GM21423 (cell line): ENCODE measurements around the gene H6PD.
A peak's percentile ranks its signal among the peaks of the same experiment; 100 is the strongest.

ENCODE experiments used
- ATAC-seq: cut with Tn5 transposase; IDR thresholded peaks from one replicate; pipeline ENCODE4 v1.9.1; 2021; ENCODE audit warnings: mild to moderate bottlenecking, moderate library complexity; ENCODE audit not compliant: unreplicated experiment

H6PD gene, protein sequence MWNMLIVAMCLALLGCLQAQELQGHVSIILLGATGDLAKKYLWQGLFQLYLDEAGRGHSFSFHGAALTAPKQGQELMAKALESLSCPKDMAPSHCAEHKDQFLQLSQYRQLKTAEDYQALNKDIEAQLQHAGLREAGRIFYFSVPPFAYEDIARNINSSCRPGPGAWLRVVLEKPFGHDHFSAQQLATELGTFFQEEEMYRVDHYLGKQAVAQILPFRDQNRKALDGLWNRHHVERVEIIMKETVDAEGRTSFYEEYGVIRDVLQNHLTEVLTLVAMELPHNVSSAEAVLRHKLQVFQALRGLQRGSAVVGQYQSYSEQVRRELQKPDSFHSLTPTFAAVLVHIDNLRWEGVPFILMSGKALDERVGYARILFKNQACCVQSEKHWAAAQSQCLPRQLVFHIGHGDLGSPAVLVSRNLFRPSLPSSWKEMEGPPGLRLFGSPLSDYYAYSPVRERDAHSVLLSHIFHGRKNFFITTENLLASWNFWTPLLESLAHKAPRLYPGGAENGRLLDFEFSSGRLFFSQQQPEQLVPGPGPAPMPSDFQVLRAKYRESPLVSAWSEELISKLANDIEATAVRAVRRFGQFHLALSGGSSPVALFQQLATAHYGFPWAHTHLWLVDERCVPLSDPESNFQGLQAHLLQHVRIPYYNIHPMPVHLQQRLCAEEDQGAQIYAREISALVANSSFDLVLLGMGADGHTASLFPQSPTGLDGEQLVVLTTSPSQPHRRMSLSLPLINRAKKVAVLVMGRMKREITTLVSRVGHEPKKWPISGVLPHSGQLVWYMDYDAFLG

DNA sequence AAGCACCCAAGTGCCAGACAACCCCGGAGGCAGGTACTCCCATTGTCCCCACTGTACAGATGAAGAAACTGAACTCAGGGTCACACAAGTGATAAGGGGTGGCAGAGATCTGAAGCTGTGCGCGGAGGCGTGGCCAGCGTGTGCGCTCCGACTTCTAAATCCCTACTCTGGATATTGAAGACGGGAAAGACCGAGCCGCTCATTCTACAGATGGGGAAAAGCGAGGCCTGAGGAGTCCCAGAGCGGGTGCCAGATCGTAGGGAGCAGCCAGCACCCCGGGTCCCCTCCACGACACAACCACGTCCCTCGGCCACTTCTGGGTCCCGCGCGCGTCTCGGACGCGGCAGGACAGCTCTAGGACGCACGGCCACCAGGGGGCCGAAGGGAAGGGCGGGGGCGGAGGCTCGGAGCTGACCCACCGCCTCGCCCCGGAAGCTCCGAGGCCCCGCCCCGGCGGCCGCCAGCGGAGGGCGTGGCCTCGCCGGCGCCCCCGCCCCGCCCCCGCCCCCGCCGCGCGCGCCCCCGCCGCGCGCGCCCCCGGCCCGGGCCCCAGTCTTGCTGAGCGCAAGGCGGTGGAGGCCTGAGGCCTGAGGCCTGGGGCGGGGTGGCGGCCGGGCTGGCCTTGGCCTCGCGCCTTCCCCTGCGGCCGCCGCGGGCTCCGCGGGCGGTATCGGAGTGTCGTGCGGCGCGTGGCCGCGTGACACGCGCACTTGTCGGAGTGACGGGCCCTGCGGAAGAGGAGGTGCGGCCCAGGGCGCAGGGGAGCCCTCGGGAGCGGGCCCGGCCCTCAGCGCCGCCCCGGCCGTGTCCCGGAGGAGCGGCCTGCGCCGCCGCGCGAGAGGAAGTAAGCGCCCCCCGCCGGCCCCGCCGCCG, at the start of gene H6PD:
TSS of gene H6PD (plus strand) at position 552 of the 873 bp plus-strand sequence. CDS start 10,161 bp downstream, outside the sequence.
- peak; percentile 71 for ATAC-seq

DNA sequence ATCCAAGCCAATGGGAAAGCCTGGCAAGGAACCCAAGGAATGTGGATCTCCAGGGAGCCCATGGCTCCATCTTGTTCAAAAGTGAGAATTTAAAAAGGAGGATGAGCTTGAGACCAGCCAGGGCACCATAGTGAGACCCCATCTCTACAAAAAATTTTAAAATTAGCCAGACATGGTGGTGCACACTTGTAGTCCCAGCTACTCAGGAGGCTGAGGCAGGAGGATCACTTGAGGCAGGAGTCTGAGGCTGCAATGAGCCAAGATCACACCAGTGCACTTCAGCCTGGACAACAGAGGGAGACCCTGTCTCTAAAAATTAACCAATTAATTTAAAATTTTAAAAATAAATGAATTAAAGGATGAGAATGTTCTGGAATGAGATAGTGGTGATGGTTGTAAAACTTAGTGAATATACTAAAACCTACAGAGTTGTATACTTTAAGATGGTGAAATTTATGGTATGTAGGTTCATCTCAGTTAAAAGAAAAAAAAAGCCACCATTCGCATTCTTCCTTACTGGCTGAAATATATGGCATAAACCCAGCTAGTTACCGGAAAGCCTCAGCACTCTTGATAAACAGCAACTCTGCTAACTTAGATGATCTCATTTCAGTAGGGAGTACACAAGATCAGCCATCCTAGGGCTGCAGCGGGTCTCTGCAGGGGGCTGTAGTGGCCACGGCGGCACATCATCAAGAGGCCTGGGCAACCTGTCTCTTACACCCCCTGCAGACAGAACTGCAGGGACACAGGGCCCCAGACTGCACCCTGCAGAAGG, 48.3 kb upstream of the H6PD start:
- no peak for ATAC-seq

DNA sequence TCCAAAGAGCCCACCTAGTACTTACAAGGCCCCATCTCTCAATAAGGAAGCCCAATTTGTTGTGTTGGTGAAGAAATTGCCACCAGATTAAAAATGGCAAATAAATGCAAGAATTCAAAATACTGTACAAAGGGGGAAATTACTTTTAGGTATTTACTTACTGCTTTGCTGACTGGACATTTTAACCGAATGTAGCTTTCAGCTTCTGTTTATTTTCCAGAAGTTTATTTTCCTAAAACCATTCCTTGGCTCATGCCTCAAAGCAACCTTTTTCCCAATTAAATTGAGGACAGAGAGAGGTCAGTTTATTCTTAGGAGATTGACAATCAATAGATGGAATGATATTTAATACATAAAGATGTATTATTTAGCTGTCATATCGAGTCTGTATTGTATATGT, 47.6 kb upstream of the H6PD start:
- ATAC-seq = no peak

DNA sequence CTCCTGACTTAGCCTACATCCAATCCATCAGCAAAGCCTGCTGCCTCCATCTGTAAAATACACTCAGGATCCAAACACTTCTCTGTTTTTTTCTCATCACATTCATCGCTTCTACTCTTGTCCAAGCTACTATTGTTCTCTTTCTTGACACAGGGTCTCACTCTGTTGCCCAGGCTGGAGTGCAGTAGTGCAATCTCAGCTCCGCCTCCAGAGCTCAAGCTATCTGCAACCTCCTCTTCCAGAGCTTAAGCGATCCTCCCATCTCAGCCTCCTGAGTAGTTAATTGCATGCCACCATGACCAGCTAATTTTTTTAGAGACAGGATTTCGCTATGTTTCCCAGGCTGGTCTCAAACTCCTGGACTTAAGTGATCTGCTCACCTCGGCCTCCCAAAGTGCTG, 44.3 kb upstream of the H6PD start:
- no peak for ATAC-seq

DNA sequence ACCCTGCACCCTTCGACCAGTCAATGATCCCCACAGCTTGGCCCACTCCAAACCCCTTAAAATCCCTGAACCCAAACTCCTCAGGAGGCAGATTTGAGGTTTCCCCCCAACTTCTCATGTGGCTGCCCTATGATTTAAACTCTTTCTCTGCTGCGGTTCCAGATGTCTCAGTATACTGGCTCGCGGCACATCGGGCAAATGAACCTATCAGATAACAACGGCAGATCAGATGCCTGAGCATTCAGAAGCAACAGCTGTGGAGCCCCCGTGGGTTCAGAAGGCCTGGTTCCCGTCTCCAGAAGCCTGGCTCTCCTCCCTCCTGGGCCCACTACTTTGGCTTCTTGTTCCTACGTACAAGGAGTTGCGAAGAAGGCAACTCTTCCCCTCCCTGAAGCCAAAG, 43.3 kb upstream of the H6PD start:
- no peak for ATAC-seq

DNA sequence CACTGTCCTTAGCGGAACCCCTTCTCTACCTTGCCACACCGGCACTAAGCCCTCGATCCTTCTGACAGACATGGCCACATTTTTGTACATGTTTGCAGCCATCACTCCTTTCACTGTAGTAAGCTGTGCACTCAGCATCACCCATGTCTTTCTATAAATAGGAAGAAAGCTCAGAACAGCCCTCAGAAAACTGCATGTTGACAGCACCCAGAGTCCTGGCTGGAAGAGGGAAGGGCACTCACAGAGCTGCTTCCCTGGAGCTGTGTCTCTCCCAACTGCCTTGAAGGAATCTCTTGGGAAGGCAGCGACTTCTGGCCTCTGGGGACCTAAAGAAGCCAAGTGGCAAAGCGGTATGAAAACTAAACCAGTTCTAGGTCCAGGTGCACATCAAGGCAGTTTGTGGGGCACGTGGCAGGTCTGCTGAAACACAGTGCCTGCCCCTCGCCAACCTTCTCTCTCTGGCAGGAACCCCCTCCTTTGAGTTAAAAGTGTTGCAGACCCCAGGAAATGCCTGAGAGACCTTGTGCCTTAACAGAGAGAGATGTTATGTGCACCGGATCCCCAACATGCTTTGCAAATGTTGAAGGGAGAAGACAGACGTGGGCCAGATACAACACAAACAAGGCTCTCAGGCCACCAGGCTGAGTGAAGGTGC, 41.9 kb upstream of the H6PD start:
- ATAC-seq = no peak

DNA sequence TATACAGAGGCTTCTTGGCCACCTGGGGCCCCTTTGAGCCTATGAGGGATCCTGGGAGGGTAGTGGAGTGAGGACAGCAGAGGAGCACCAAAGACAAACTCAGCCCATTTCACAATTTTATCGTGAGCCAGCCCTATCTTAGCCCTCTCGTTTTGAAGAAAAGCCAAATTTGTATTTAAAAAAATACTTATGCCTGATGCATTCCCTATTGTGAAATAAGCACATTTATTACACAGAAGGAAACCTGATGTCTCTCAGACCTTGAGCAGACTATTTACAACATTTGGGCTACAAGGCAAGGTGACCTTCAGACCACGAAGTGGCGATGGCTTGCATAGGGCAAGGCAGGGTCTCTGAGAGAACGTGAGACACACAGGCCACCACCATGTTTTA, 41.3 kb upstream of the H6PD start:
- no peak for ATAC-seq

DNA sequence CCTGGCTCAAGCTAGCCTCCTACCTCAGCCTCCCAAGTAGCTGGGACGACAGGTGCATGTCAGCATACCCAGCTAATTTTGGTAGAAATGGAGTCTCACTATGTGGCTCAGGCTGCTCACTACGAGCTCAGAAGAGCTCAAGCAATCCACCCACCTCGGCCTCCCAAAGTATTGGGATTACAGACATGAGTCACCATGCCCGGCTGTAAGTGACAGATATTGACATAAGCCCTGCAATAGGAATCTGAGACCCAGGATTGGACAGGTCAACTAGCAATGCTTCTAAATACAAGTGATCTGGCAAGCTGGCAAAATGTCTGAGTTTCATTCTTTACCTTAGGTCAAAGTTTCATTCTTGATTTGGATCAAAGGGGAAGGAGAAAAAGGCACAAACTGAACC, 40.5 kb upstream of the H6PD start:
- no peak for ATAC-seq

DNA sequence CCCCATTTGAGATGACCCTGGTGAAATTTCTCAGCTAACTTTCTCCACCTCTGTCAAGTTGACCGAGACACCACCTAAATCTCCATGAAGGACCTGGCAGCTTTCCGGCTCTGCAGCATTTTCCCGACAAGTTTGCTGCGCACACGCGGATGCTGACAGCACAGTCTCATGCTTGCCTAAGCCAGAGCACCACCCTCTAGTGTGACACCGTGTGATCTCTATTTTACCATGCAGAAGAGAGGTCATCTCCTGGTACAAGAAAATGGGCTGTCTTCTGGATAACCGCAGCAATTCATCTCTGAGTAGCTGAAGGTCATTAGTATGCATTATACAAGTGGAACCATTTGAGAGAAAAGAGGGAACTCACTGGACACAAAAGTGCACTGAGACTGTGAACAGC, 38.9 kb upstream of the H6PD start:
- ATAC-seq = no peak

DNA sequence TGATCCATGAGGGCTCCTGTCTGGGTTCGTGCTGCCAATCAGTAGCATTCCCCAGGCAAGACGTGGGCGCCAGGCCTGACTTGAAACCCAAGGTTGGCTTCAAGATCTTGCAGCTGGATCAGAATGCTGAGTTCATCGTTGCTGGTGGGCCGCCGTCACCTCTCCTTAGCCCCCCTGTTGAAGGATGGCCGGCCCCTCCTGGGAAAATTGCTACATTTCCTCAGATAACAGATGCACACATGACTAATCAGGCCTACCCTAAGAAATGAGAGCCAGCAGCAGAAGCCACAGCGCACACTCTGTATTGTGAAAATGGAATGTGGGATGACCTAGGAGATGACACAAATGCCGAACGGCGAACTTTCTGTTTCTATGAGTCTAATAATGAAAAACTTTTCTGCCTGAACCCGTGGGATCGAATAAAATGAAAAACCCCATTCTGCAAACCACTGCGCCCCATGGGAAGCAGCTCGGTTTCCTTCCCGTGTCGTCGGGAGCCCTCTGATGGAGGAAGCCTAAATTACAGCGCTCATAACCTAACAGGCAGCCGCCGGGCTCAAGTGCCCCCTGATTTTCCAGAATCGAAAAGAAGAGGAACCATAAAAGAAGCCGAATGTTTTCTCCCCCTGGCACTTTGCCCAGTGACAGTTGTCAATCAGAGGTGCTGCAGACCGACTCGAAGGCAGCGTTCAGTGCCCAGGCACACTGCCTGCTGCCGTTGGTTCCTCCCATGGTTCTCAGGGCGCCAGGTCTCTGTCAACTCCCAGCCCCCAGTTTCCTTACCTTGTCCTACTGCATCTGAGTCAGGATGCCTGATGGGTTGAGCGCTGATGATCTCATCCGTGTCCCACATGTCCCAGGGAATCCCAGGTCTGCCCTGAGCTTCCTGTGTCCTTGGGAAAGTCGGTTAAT, 38.2 kb upstream of the H6PD start:
- ATAC-seq = peak; percentile 44

DNA sequence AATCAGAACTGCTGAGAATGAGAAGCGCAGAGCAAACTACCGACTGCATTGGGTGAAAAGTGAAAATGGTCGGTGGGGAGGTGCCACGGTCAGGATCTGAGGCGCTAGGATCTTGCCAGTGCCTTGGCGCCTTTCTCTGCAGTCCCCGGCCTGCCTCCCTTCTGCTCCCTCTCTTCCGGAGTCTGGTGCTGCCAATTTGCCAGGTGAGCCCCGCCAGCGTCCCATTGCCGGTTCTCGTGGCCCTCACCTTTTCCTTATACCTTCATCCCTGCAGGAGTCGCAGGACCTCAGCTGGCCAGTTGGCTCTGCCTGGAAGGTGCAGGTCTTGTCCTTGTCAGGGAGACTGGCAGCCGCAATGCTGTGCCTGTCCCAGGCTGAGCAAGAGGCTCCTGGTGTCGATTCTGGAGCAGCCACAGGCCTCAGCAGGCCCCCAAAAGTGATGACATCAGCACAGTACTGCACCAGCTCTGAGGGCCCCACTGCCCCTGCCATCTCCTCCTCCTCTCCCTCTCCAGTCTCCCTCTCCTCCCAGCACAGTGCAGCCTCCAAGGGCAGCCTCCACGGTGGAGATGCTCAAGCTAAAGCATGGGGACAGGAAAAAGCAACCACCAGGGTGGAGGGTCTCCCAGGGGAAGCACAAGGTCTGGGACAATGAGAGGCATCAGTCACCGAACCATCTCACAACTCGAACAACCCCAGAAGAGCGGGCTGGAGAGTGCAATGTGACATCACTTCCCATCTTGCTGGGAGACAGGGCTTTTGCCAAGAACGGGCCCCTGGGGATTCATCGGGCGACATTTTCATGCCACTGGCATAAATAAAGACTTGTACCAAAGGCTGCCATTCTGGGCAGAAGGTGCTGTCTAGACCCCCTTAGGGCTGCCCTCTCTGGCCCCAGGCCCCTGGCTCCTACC, 37.1 kb upstream of the H6PD start:
- no peak for ATAC-seq

DNA sequence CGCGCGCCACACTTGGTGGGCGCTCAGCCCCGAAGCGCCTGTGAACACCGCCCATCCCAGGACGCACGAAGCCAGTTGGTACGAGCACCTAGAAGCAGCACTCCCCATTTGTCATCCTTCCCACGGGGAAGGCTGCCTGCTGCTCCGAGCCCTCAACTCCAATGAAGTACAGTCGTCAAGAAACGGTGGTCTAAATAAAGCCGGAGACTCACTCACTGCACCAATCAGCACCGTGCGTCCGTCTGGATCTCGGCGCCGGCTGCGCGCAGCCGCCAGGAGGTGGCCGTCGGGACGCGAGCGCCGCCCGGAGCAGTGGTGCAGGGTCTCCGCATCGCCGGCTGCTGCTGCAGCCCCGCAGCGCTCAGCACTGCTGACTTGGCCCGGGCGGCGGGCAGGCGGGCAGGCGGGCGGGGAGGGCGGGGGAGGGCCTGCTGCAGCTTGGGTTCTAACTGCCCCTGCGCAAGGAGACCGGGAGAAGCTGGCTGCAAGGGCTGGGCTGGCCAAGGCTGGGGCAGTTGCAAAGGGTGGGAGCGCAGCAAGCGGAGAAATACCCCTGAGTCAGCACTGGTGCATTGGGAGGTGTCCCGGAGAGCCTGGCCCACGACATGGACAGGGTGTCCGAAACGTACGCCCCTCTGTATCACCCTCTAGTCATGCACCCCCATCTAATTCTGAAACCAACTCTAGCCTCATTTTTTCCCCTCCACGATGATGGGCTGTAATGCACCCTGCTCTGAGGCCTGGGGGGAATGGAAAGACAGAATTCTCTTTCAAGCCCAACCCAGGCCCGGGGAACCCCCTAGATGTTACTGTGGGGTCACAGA, 35.8 kb upstream of the H6PD start:
- ATAC-seq = no peak

DNA sequence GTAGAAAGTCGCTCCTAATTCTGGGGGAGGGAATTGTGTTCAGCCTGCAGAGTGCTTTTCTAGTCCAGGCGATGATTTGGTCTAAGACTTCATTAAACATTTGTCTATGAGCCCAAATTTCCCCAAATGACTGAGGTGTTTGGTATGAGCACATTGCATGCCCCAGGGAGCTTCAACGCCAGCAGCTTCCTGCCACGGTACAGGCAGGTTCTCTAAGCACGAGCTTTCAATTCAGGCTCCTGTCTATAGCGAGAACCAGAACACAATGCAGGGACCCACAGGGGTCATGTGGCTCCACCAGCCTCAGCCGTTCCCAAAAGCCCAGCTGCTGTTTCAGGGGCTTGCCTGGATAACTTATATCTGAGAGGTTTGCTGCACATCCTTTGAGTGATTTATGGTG, 34.1 kb upstream of the H6PD start:
- no peak for ATAC-seq

DNA sequence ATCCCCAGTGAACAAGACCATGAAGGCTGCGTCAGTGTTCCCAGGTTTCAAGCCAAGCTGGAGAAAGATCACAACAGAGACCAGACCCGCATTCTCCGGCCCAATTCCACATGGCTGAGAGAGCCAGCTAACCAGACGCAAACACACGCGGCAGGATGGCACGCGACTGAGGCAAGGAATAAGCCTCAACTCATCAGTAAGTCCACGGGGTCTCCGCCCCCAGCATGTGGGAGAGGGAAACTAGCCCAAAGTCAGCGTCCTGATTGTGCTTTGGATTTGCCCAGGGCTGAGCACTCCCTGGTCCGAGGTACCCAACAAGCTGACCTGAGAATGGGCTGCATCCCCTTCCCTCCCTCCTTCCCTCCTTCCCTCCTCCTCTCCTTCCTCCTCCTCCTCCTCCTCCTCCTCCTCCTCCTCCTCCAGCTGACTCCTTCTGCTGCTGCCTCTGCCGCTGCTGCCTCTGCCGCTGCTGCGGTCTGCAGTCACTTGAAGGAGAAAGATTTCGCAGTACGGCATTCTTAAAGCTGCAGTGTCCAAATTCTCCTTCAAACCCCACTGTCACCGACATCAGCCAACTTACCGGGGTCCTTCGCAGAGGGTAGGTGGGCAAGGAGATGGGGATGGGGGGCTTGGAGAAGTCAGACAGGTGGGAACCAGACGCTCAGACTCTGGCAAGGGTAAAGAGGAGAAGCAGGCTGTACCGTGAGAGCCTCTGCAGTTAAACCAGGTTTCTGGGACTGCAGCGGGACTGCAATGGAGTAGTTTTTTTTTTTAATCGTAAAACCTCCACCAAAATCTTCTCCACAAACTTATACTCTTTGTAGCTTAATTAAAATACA, 33.0 kb upstream of the H6PD start:
- no peak for ATAC-seq

DNA sequence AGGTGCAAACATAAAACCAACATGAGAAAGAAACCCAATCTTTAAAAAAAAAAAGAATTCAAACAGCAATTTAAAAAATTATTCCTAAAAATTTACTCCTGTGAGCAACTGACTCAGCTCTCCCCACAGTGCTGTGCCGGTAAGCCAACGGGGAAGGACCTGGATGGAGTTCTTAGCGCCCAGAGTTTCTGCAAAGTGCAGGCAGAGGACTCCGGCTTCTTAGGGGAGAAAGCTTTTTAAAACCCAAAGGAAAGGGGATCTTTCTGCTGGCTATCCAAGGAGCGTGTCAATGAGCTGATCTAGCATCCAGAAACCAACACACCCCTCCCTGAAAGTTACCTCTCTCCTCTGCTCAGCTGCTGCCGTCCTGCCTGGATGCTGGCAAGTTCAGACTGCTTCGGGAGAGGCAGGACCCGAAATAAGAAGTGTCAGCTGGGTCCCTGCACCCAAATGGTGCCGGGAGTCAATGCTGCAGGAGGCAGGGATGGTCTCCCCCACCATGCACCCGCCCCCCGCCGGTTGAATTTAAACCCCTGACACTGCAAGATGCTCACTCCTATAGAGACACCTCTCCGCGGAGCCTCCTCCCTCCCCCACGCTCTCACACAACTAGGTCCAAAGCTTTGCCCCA, 32.2 kb upstream of the H6PD start:
- ATAC-seq = no peak

DNA sequence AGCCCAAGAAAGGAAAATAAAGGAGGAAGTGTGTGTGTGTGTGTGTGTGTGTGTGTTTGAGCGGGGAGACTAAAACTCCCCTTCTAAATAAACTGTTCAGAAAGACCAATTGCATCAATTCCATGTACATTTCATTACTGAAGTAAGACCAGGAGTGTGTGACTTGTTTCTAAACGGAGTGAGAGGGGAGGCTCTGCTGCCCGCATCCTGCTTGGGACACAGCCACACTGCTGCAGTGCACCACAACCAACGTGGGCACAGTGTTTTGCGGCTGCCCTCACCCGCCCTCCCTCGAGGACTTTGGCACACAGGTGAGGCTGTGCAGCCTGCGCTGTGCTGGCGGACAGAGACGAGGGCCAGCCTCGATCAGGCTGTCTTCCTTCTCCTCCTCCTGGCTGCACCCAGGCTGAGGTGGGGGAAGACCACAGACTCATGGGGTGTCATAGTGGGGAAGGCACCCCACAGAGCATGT, 31.0 kb upstream of the H6PD start:
- ATAC-seq = no peak
